Coronary artery (tissue), 2 donors: ENCODE results near the gene LEMD1.

ENCODE experiments used
- DNase-seq: peaks from one replicate; pipeline ENCODE4 v3.0.0-alpha.2; 2017; ENCODE audit warnings: low spot score
- H3K27ac ChIP-seq, 2 donors: fragments of 200-600 bp; sonication (generic); one replicate each; pipeline ENCODE4 v1.5.1; 2016 to 2019
- H3K4me3 ChIP-seq: fragments of 200-600 bp; sonication (generic); 2 replicates; pipeline ENCODE4 v1.5.1; 2016; ENCODE audit warnings: mild to moderate bottlenecking, moderate library complexity
- TF ChIP-seq, protein P1 (sequence below): fragments of 200-600 bp; sonication (generic); IDR thresholded peaks from one replicate; pipeline ENCODE4 v1.5.1; 2019; ENCODE audit warnings: antibody characterized with exemption

The LEMD1 gene

DNA sequence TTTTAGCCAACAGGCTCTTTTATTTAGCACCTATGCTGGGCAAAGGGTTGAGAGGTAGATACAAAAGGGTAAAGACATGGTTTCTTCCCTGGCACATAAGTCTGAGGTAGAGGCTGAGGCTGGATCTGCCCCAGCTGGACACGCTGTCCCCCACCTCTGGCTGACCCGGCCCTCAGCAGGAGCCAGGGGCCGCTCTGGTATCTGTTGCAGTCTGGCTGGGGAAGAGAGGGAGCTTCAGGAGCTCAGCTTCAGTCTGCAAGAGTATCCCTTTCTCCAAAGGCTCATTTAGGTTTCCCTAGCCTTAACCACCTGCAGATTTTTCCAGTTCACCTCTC lies 19.8 kb upstream of the LEMD1 start:
- no peak overlapping the region for H3K27ac ChIP-seq
- TF ChIP-seq, protein P1, sequence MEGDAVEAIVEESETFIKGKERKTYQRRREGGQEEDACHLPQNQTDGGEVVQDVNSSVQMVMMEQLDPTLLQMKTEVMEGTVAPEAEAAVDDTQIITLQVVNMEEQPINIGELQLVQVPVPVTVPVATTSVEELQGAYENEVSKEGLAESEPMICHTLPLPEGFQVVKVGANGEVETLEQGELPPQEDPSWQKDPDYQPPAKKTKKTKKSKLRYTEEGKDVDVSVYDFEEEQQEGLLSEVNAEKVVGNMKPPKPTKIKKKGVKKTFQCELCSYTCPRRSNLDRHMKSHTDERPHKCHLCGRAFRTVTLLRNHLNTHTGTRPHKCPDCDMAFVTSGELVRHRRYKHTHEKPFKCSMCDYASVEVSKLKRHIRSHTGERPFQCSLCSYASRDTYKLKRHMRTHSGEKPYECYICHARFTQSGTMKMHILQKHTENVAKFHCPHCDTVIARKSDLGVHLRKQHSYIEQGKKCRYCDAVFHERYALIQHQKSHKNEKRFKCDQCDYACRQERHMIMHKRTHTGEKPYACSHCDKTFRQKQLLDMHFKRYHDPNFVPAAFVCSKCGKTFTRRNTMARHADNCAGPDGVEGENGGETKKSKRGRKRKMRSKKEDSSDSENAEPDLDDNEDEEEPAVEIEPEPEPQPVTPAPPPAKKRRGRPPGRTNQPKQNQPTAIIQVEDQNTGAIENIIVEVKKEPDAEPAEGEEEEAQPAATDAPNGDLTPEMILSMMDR, result no peak
- no peak for DNase-seq
- H3K4me3 ChIP-seq, result no peak overlapping the region

DNA sequence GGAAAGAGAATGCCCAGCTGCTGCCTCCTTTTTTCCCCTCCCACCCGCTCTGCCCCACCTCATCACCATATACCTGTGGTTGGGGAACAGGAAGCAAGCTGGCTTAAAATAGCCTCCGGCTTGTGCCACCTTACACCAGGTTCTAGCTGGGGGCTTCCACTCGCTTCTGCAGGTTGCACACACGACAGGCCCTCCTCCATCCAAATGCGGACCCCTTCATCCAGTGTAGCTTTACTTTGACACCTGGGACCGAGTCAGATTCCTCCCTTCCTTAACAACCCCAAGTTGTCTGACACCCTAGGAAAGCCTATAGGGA lies 19.4 kb upstream of the LEMD1 start:
- DNase-seq, result no peak
- TF ChIP-seq, protein P1, result no peak
- H3K4me3 ChIP-seq, result no peak overlapping the region
- H3K27ac ChIP-seq, result peak overlapping the region in 1 of 2 donors; percentile 30

DNA sequence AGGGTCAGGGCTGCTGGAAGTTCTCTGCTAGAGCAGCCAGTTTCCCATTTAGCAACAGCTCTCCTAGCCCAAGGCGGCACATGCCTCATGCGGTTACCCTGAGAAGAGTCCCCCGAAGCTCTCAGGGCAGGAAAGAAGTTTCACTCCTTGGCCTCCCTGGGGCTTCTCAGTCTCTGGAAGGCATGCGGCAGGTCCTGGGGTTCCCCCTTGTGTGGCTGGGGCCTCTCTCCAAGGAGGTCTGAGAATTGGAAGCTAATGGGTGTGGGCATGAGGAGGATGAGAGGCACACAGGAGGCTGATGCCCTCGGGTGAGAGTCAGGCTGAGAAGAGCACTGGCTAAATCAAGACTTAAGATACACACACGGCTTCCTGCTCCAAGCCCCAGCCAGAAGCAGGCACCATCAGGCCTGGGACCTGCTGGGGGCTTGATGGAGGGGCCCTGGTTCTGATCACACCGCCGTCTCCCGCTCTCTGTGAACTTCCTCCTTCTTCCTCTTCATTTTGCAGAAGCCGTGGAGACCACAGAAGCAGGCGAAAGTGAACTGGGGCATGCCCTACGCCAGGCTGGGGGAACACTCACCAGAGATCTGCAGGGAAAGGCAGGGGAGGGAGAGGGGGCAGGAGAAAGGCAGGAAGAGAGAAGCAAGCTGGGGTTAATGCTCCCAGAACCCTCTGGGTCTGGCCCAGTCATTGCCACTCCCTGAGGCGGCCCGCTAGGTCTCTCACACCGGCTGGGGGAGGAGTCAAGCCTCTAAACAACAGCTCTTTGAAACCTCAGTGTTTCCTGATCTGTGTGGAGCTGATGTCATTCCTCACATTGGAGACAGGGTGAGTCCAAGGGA lies 18.8 kb upstream of the LEMD1 start:
- peak overlapping the region in 1 of 2 donors; percentile 30 for H3K27ac ChIP-seq
- TF ChIP-seq, protein P1, result no peak
- no peak for DNase-seq
- peak overlapping the region; percentile 11 for H3K4me3 ChIP-seq

DNA sequence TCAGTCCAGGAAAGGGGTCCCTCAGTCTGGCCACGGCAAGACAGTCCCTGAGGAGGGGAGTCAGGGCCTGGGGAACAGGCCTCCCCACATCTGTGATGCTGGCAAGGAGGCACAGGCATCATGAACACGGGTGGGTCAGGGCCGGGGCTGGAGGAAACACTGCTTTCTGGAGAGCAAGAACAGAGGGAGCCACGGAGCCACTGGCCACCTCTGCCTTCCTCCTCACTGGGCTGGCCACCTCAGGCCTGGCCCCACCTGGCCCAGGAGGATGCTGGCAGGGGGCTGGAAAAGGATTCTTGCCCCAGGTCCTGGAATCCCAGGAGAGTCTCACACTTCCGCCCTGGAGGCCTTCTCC lies 18.2 kb upstream of the LEMD1 start:
- TF ChIP-seq, protein P1, result no peak
- H3K27ac ChIP-seq, result no peak overlapping the region

DNA sequence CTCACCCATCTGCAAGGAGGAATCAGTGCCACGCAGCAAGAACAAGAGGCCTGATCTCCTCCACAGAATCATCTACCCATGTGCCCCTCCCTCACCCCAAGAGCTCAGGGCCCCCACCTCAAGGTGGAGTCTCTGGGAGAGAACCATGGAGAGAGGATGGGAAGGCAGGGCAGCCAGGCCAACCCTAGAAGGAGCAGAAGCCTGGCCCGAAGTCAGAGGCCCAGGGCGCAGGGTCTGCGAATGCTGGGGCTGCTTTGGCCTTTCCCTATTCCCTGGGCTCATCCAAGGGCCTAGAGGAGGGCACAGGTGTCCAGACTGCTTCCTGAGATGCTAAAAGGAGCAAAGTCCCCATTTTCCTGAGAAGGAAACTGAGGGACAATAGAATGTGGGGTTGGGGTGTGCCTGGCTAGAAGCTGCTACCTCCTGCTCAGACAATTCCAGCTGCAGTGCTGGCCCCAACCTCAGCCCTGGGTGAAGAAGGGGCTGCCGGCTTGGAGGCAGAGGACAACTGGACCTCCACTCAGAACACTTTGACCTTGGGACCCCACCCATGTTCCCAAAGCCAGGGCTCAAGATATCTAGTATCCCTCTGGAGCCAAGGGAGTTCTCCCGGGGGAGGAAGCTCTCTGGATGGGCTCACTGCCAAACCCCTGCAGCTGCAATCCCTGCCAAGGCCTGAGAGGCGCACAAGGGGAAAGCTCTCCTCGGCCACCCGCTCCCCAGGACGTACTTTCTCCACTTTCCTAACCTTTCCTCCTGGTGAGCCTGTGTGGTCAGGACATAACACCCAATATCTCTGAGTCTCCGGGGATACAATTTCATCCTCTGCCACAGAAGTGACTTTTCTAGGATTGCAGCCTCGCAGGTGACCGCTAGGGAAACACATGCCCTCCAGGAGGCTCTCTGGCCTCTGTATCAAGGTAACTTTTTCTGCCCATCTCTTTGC lies 16.6 kb upstream of the LEMD1 start:
- Histone ChIP-seq H3K4me3 (no peak overlapping the region), H3K27ac (no peak overlapping the region)
- DNase-seq, result no peak
- TF ChIP-seq, protein P1, result peak; percentile 81

More for the DNA sequence above, 18.2 kb upstream of the LEMD1 start:
- DNase-seq, result no peak
- H3K4me3 ChIP-seq, result no peak overlapping the region

DNA sequence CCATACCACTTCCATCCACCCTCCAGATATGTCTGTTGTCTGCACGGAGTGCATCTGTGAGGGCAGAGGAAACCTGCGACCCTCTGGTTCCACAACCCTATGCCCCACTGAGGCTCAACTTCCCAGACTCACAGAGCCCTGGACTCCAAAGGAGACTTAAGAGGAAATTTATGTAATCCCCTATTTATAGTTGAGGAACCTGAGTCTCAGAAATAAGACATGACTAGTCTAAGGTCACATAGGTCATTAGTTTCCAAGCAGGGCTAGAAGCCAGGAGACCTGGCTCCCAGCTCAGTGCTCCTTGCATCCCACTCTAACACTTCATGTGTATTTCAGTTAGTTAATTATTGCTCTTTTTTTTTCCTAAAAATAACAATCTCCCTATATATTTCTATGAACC lies 15.7 kb upstream of the LEMD1 start:
- H3K27ac ChIP-seq, result no peak overlapping the region
- TF ChIP-seq, protein P1, result no peak
- no peak for DNase-seq
- no peak overlapping the region for H3K4me3 ChIP-seq
